Glutamatergic neuron (in vitro differentiated cells): ENCODE results near the gene COQ2. TPM values are rescaled to one million over a fixed set of nuclear protein-coding genes. Genes with fewer than 3 reads are reported as not detected.

Experiments used
- DNase-seq: peaks from one replicate; pipeline ENCODE4 v3.0.0; 2022
- H3K27ac Mint-ChIP-seq: one replicate; pipeline ENCODE4 v1.8.0; 2020; ENCODE audit warnings: mild to moderate bottlenecking, mixed read lengths, inconsistent platforms; ENCODE audit not compliant: unreplicated experiment
- H3K27me3 Mint-ChIP-seq: one replicate; pipeline ENCODE4 v1.8.0; 2020; ENCODE audit warnings: mild to moderate bottlenecking, moderate library complexity, mixed read lengths, inconsistent platforms; ENCODE audit not compliant: unreplicated experiment
- H3K36me3 Mint-ChIP-seq: one replicate; pipeline ENCODE4 v1.8.0; 2020; ENCODE audit warnings: mild to moderate bottlenecking, mixed read lengths, inconsistent platforms; ENCODE audit not compliant: unreplicated experiment
- H3K4me1 Mint-ChIP-seq: one replicate; pipeline ENCODE4 v1.8.0; 2020; ENCODE audit warnings: mild to moderate bottlenecking, low read depth, mixed read lengths, inconsistent platforms; ENCODE audit not compliant: unreplicated experiment
- H3K4me3 Mint-ChIP-seq: one replicate; pipeline ENCODE4 v1.8.0; 2020; ENCODE audit warnings: mild to moderate bottlenecking, mixed read lengths, inconsistent platforms; ENCODE audit not compliant: unreplicated experiment
- H3K9me3 Mint-ChIP-seq: one replicate; pipeline ENCODE4 v1.8.0; 2020; ENCODE audit warnings: mild to moderate bottlenecking, moderate library complexity, mixed read lengths, inconsistent platforms; ENCODE audit not compliant: unreplicated experiment
- total RNA-seq: library from RNA; stranded (reverse); fragmentation: NEBNext Ultra II Directional; extraction: Animal tissue kit (Norgen Biotek cat#: 25700); gene quantifications from one replicate; pipeline ENCODE4 v1.2.1, GENCODE V29; 2021; ENCODE audit not compliant: unreplicated experiment
- TF ChIP-seq, protein P1 (sequence below): fragments of 200-600 bp; sonication (generic); IDR thresholded peaks from one replicate; pipeline ENCODE4 v1.5.0; 2021; ENCODE audit not compliant: partially characterized antibody, unreplicated experiment

The COQ2 gene
- total RNA-seq, 1 donor from 2014 or later: 5.3 TPM

DNA sequence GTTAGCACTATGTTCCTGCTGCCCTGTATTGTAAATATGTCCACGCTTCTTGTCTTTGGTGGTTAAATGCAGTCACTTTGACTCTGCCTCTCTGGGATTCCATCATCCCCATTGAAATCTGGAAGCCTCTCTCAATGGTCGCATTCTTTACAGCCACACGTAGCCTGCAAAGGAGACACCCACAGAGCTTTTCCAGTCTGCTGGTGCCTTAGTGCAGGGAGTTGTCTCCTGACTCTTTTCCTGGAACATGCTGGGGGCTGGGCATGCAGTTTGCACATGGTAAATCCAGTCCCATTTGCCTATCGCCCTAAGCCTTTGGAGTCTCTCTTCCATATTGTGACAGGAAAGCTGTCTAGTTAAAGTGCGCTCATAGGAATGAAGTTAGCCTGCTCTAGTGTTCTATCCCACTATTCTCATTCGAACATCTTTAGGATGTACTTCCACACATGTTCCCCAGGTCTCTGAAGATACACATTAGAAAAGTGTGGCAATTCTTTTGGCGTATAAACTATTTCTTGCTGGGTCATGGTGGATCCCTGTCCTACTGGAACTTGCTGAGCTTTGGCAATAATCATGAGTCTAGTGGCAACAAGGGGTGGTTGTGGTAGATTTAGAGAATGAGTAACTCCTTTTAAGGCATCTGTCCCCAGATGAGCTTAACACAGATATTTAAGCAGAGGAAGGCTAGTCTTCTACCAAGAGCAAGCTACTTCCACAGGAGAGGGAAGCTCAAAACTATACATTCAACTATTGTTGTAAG, 33.7 kb downstream of the COQ2 start:
- Mint-ChIP-seq H3K4me1 (peaks cover 5% of the 10 kb centered on the region), H3K9me3 (no peaks in the 10 kb centered on the region), H3K27me3 (no peaks in the 10 kb centered on the region), H3K36me3 (no peaks in the 10 kb centered on the region), H3K27ac (no peak overlapping the region), H3K4me3 (no peak overlapping the region)
- TF ChIP-seq, protein P1, sequence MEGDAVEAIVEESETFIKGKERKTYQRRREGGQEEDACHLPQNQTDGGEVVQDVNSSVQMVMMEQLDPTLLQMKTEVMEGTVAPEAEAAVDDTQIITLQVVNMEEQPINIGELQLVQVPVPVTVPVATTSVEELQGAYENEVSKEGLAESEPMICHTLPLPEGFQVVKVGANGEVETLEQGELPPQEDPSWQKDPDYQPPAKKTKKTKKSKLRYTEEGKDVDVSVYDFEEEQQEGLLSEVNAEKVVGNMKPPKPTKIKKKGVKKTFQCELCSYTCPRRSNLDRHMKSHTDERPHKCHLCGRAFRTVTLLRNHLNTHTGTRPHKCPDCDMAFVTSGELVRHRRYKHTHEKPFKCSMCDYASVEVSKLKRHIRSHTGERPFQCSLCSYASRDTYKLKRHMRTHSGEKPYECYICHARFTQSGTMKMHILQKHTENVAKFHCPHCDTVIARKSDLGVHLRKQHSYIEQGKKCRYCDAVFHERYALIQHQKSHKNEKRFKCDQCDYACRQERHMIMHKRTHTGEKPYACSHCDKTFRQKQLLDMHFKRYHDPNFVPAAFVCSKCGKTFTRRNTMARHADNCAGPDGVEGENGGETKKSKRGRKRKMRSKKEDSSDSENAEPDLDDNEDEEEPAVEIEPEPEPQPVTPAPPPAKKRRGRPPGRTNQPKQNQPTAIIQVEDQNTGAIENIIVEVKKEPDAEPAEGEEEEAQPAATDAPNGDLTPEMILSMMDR: no peak
- no peak for DNase-seq

DNA sequence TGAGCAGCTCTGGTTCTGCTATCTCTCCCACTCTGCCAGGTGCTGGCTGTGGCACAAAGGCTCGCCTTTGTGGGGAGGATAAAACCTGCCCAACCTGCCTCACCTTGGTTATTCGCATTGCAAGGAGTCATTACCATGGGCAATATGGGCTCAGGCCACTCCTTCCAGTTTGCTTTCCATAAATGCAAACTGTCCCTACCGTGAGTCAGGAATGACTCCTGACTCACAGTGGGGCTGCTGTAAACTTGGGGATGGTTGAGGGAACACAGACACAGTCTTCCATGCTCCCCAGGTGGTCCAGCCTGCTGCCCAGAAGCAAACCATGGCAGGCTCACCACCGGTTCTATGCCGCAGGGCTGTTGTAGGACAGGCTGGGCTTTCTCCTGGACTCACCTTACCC, 36.1 kb downstream of the COQ2 start:
- H3K36me3 Mint-ChIP-seq: peaks cover 5% of the 10 kb centered on the region
- no peak overlapping the region for H3K4me3 Mint-ChIP-seq
- DNase-seq: no peak
- peaks cover 5% of the 10 kb centered on the region for H3K4me1 Mint-ChIP-seq
- TF ChIP-seq, protein P1: no peak
- peaks cover 2% of the 10 kb centered on the region for H3K27me3 Mint-ChIP-seq
- H3K27ac Mint-ChIP-seq: no peak overlapping the region
- H3K9me3 Mint-ChIP-seq: no peaks in the 10 kb centered on the region

DNA sequence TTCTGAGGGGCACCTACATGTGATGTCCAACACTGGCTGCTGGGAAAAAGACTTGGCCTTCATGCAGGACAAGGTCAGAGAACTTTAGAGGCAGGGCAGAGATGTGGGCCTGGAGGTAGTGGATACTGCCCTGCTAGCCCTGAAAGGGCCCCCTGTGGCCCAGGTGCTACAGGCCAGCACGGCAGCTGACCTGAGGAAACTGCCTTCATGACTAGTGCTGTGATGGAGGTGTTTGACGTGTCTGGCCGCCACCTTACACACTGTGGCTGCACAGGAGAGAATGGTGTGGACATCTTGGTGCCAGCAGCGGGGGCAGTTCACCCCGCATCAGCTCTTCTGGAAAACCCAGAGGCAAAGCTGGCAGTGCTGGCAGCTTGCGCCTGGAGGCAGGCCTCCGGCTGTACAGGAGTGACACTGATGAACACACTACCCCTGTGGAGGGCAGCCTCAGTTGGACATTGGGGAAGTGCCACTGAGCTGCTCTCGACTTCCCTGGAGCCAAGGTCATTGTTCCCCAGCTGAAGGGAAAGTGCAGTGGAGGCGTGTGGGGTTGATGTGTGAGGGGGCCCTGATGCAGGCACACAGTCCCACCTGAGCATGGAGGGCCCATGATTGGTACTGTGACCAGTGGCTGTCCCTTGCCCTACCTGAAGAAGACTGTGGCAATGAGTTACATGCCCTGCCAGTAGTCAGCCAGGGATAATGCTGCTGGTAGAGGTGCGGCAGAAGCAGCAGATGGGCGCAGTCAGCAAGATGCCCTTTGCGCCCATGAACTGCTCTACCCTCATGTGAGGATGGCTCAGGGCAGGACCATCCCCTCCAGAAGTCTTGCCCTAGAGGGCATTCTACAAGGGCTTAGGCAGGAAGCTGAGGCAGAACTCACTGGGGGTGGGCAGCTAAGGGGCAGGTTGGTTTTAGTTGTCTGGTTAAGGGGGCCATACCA, 36.9 kb downstream of the COQ2 start:
- Mint-ChIP-seq H3K9me3 (no peaks in the 10 kb centered on the region), H3K4me3 (no peak overlapping the region), H3K4me1 (peaks cover 5% of the 10 kb centered on the region), H3K27me3 (peaks cover 2% of the 10 kb centered on the region), H3K36me3 (peaks cover 8% of the 10 kb centered on the region), H3K27ac (no peak overlapping the region)
- TF ChIP-seq, protein P1: no peak
- DNase-seq: no peak

DNA sequence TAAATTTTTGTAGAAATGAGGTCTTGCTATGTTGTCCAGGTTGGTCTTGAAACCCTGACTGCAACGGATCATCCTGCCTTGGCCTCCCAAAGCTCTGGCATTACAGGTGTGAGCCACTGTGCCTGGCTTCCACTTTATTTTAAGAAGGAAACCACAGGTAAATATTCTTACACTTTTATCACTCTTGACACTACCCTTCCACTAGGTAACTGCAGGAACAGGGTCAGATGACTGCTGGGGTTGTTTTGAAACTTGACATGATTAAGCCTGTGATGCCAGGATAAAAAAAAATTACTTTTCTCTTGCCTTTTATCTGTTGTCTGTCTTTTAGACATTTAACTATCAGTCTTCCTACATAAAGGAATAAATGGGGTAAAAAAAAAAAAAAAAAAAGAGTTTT, 43.5 kb downstream of the COQ2 start:
- peaks cover 2% of the 10 kb centered on the region for H3K27me3 Mint-ChIP-seq
- no peak for DNase-seq
- no peaks in the 10 kb centered on the region for H3K9me3 Mint-ChIP-seq
- no peak overlapping the region for H3K4me3 Mint-ChIP-seq
- peaks cover 8% of the 10 kb centered on the region for H3K36me3 Mint-ChIP-seq
- no peaks in the 10 kb centered on the region for H3K4me1 Mint-ChIP-seq
- TF ChIP-seq, protein P1: no peak
- no peak overlapping the region for H3K27ac Mint-ChIP-seq
